Memory B cell (primary cell): ENCODE measurements around the gene SPDEF.

Experiments used
- ATAC-seq: fragments of 150-1000 bp; cut with Tn5 transposase; 2 replicates; pipeline ENCODE4 v1.10.0; 2021; ENCODE audit warnings: low read depth, mild to moderate bottlenecking, moderate library complexity
- DNase-seq, 2 donors: peaks; one replicate each; pipeline ENCODE4 v3.0.0; 2022; ENCODE audit warnings: low spot score in 2 of 2
- H3K27ac Mint-ChIP-seq: one replicate; pipeline ENCODE4 v1.8.0; 2022; ENCODE audit warnings: mild to moderate bottlenecking, moderate library complexity, mixed read lengths
- H3K27me3 Mint-ChIP-seq: one replicate; pipeline ENCODE4 v1.8.0; 2022; ENCODE audit warnings: mixed read lengths
- H3K36me3 Mint-ChIP-seq: one replicate; pipeline ENCODE4 v1.8.0; 2022; ENCODE audit warnings: mild to moderate bottlenecking, mixed read lengths
- H3K4me1 Mint-ChIP-seq: one replicate; pipeline ENCODE4 v1.8.0; 2022; ENCODE audit warnings: mixed read lengths
- H3K4me3 Mint-ChIP-seq: one replicate; pipeline ENCODE4 v1.8.0; 2022; ENCODE audit warnings: mild to moderate bottlenecking, moderate library complexity, mixed read lengths
- H3K9me3 Mint-ChIP-seq: one replicate; pipeline ENCODE4 v1.8.0; 2022; ENCODE audit warnings: mixed read lengths

Gene SPDEF

GRCh38 chr6:34589140-34589539 lies 33.0 kb upstream of the SPDEF start:
- peaks cover 18% of the 10 kb centered on the region for H3K4me1 Mint-ChIP-seq
- no peaks in the 10 kb centered on the region for H3K9me3 Mint-ChIP-seq
- no peak for ATAC-seq
- H3K27me3 Mint-ChIP-seq: no peaks in the 10 kb centered on the region
- H3K27ac Mint-ChIP-seq: no peak overlapping the region
- DNase-seq: no peak
- peaks cover 28% of the 10 kb centered on the region for H3K36me3 Mint-ChIP-seq
- no peak overlapping the region for H3K4me3 Mint-ChIP-seq

GRCh38 chr6:34587851-34588250 lies 31.7 kb upstream of the SPDEF start:
- DNase-seq: no peak
- Mint-ChIP-seq H3K36me3 (peaks cover 28% of the 10 kb centered on the region), H3K27ac (no peak overlapping the region), H3K27me3 (no peaks in the 10 kb centered on the region), H3K9me3 (no peaks in the 10 kb centered on the region), H3K4me3 (no peak overlapping the region), H3K4me1 (peaks cover 16% of the 10 kb centered on the region)
- no peak for ATAC-seq

GRCh38 chr6:34587325-34587724 lies 31.2 kb upstream of the SPDEF start:
- DNase-seq (no peak), ATAC-seq (no peak)
- no peak overlapping the region for H3K4me3 Mint-ChIP-seq
- no peaks in the 10 kb centered on the region for H3K9me3 Mint-ChIP-seq
- H3K4me1 Mint-ChIP-seq: peaks cover 18% of the 10 kb centered on the region
- no peak overlapping the region for H3K27ac Mint-ChIP-seq
- H3K27me3 Mint-ChIP-seq: no peaks in the 10 kb centered on the region
- peaks cover 30% of the 10 kb centered on the region for H3K36me3 Mint-ChIP-seq

GRCh38 chr6:34586327-34587040 lies 30.4 kb upstream of the SPDEF start:
- Mint-ChIP-seq H3K4me3 (no peak overlapping the region), H3K36me3 (peaks cover 27% of the 10 kb centered on the region), H3K27ac (no peak overlapping the region), H3K4me1 (peaks cover 11% of the 10 kb centered on the region), H3K27me3 (no peaks in the 10 kb centered on the region), H3K9me3 (no peaks in the 10 kb centered on the region)
- no peak for DNase-seq
- ATAC-seq: no peak

- peaks cover 6% of the 10 kb centered on the region for H3K4me1 Mint-ChIP-seq
- H3K36me3 Mint-ChIP-seq: peaks cover 24% of the 10 kb centered on the region
- DNase-seq: no peak
- H3K9me3 Mint-ChIP-seq: no peaks in the 10 kb centered on the region
- no peak overlapping the region for H3K4me3 Mint-ChIP-seq
- no peak for ATAC-seq
- H3K27ac Mint-ChIP-seq: no peak overlapping the region
- no peaks in the 10 kb centered on the region for H3K27me3 Mint-ChIP-seq
Measured at GRCh38 chr6:34585512-34586061, 29.5 kb upstream of the SPDEF start.

GRCh38 chr6:34585108-34585507 lies 29.0 kb upstream of the SPDEF start:
- Mint-ChIP-seq H3K4me3 (no peak overlapping the region), H3K4me1 (peaks cover 6% of the 10 kb centered on the region), H3K9me3 (no peaks in the 10 kb centered on the region), H3K27ac (peak overlapping the region; percentile 8), H3K27me3 (no peaks in the 10 kb centered on the region), H3K36me3 (peaks cover 21% of the 10 kb centered on the region)
- ATAC-seq (no peak), DNase-seq (no peak)

GRCh38 chr6:34584694-34585093 lies 28.6 kb upstream of the SPDEF start:
- Mint-ChIP-seq H3K4me3 (no peak overlapping the region), H3K9me3 (no peaks in the 10 kb centered on the region), H3K27me3 (no peaks in the 10 kb centered on the region), H3K4me1 (peaks cover 6% of the 10 kb centered on the region), H3K36me3 (peaks cover 19% of the 10 kb centered on the region), H3K27ac (peak overlapping the region; percentile 8)
- no peak for ATAC-seq
- no peak for DNase-seq

- H3K27ac Mint-ChIP-seq: peak overlapping the region; percentile 8
- H3K4me1 Mint-ChIP-seq: peaks cover 6% of the 10 kb centered on the region
- no peak overlapping the region for H3K4me3 Mint-ChIP-seq
- DNase-seq (no peak), ATAC-seq (no peak)
- peaks cover 14% of the 10 kb centered on the region for H3K36me3 Mint-ChIP-seq
- no peaks in the 10 kb centered on the region for H3K27me3 Mint-ChIP-seq
- no peaks in the 10 kb centered on the region for H3K9me3 Mint-ChIP-seq
Measured at GRCh38 chr6:34583861-34584604, 27.9 kb upstream of the SPDEF start.

- H3K4me1 Mint-ChIP-seq: peaks cover 6% of the 10 kb centered on the region
- ATAC-seq (no peak), DNase-seq (no peak)
- H3K27me3 Mint-ChIP-seq: no peaks in the 10 kb centered on the region
- H3K4me3 Mint-ChIP-seq: no peak overlapping the region
- H3K36me3 Mint-ChIP-seq: peaks cover 14% of the 10 kb centered on the region
- H3K27ac Mint-ChIP-seq: no peak overlapping the region
- H3K9me3 Mint-ChIP-seq: no peaks in the 10 kb centered on the region
Measured at GRCh38 chr6:34583461-34583860, 27.3 kb upstream of the SPDEF start.

- peaks cover 7% of the 10 kb centered on the region for H3K36me3 Mint-ChIP-seq
- H3K27me3 Mint-ChIP-seq: no peaks in the 10 kb centered on the region
- no peak for ATAC-seq
- H3K9me3 Mint-ChIP-seq: no peaks in the 10 kb centered on the region
- DNase-seq: no peak
- H3K4me3 Mint-ChIP-seq: no peak overlapping the region
- peaks cover 6% of the 10 kb centered on the region for H3K4me1 Mint-ChIP-seq
- no peak overlapping the region for H3K27ac Mint-ChIP-seq
Measured at GRCh38 chr6:34581561-34581920, 25.4 kb upstream of the SPDEF start.

GRCh38 chr6:34580707-34581560 lies 24.8 kb upstream of the SPDEF start:
- H3K4me3 Mint-ChIP-seq: no peak overlapping the region
- ATAC-seq: no peak
- no peaks in the 10 kb centered on the region for H3K27me3 Mint-ChIP-seq
- H3K4me1 Mint-ChIP-seq: peaks cover 6% of the 10 kb centered on the region
- H3K27ac Mint-ChIP-seq: no peak overlapping the region
- peaks cover 7% of the 10 kb centered on the region for H3K36me3 Mint-ChIP-seq
- no peaks in the 10 kb centered on the region for H3K9me3 Mint-ChIP-seq
- no peak for DNase-seq

GRCh38 chr6:34578445-34579262 lies 22.5 kb upstream of the SPDEF start:
- ATAC-seq (no peak), DNase-seq (no peak)
- no peaks in the 10 kb centered on the region for H3K9me3 Mint-ChIP-seq
- peaks cover 2% of the 10 kb centered on the region for H3K36me3 Mint-ChIP-seq
- H3K4me1 Mint-ChIP-seq: peaks cover 2% of the 10 kb centered on the region
- no peak overlapping the region for H3K4me3 Mint-ChIP-seq
- no peak overlapping the region for H3K27ac Mint-ChIP-seq
- H3K27me3 Mint-ChIP-seq: no peaks in the 10 kb centered on the region

- no peak for ATAC-seq
- H3K36me3 Mint-ChIP-seq: no peaks in the 10 kb centered on the region
- no peaks in the 10 kb centered on the region for H3K9me3 Mint-ChIP-seq
- DNase-seq: no peak
- peaks cover 5% of the 10 kb centered on the region for H3K27me3 Mint-ChIP-seq
- no peak overlapping the region for H3K27ac Mint-ChIP-seq
- no peak overlapping the region for H3K4me3 Mint-ChIP-seq
- H3K4me1 Mint-ChIP-seq: no peaks in the 10 kb centered on the region
Measured at GRCh38 chr6:34576286-34576955, 20.3 kb upstream of the SPDEF start.
